ENCODE data around the gene XYLT1.

GRCh38 chr16:17225541-17225940, 245.2 kb downstream of the XYLT1 start:
- TF ChIP-seq CTCF (IDR thresholded peaks at IDR 0.05) = no peak
- no peak for TF ChIP-seq ZFX (IDR thresholded peaks at IDR 0.05; ENCODE audit: borderline replicate concordance)
